GM12878 (cell line): ENCODE measurements around the gene SUSD1. TPM values are rescaled to one million over a fixed set of nuclear protein-coding genes. Genes with fewer than 3 reads are reported as not detected.

Experiments
- ATAC-seq: fragments of 200-7000 bp; cut with Tn5 transposase; 3 replicates; pipeline ENCODE4 v1.9.1; 2020; ENCODE audit warnings: mild to moderate bottlenecking, moderate library complexity
- BruUV-seq: library from RNA; stranded (reverse); fragments of 400-500 nt; replicated peaks from 2 replicates; lab custom pipeline; 2021; lab: Mats Ljungman, UMichigan
- CTCF ChIA-PET: fragments of 300-600 bp; sonication (Branson Sonifier 250); formaldehyde crosslinking; extraction: SDS; loops from one replicate; lab custom pipeline; 2021; ENCODE audit warnings: inconsistent platforms; lab: Yijun Ruan, JAX
- POLR2A ChIA-PET: fragments of 350-600 bp; formaldehyde crosslinking; extraction: SDS; loops from one replicate; lab custom pipeline; 2021; ENCODE audit warnings: inconsistent platforms; lab: Charles Lee
- RAD21 ChIA-PET: fragments of 300-600 bp; sonication (Branson Sonifier 250); formaldehyde crosslinking; loops from one replicate; lab custom pipeline; 2023; ENCODE audit warnings: antibody characterized with exemption; ENCODE audit not compliant: unreplicated experiment; lab: Charles Lee
- SMC1A ChIA-PET: fragments of 300-600 bp; sonication (Branson Sonifier 250); formaldehyde crosslinking; loops from one replicate; lab custom pipeline; 2023; ENCODE audit not compliant: unreplicated experiment, uncharacterized antibody; lab: Charles Lee
- DNase-seq: peaks from one replicate; pipeline ENCODE4 v3.0.0-alpha.2; 2011; ENCODE audit warnings: low read depth, low spot score
- FAIRE-seq: peaks from 3 replicates; lab custom pipeline; 2011; peaks lifted over from hg19 to GRCh38; lab: Jason Lieb, UNC
- H2AFZ ChIP-seq: 2 replicates; pipeline ENCODE4 v1.6.0; 2011; ENCODE audit warnings: low read depth, low read length, control low read depth; ENCODE audit not compliant: control insufficient read depth
- H3K27ac ChIP-seq: 2 replicates; pipeline ENCODE4 v1.5.1; 2011; ENCODE audit warnings: control low read depth; ENCODE audit not compliant: control insufficient read depth, insufficient read depth
- H3K27me3 ChIP-seq, 2 experiments: replicated peaks in 1 of 2; 2 replicates each; pipeline versions ENCODE4 v1.6.0 to v1.6.1; 2011; ENCODE audit warnings: low read length in 1 of 2; ENCODE audit not compliant: control insufficient read depth in 2 of 2, insufficient read depth in 2 of 2
- H3K36me3 ChIP-seq, 2 experiments: 2 replicates each; pipeline ENCODE4 v1.5.1; 2011; ENCODE audit warnings: low read length in 1 of 2; ENCODE audit not compliant: control insufficient read depth in 2 of 2, insufficient read depth in 2 of 2
- H3K4me1 ChIP-seq: 2 replicates; pipeline ENCODE4 v1.6.1; 2011; ENCODE audit warnings: mild to moderate bottlenecking, low read length, moderate library complexity, mixed read lengths; ENCODE audit not compliant: control insufficient read depth, insufficient read depth
- H3K4me2 ChIP-seq: 2 replicates; pipeline ENCODE4 v1.6.0; 2011; ENCODE audit warnings: control low read depth; ENCODE audit not compliant: control insufficient read depth, insufficient read depth
- H3K4me3 ChIP-seq: fragments of 200-600 bp; sonication (generic); 2 replicates; pipeline ENCODE4 v1.5.1; 2016
- H3K79me2 ChIP-seq: 2 replicates; pipeline ENCODE4 v1.6.0; 2011; ENCODE audit warnings: low read length; ENCODE audit not compliant: control insufficient read depth, insufficient read depth
- H3K9ac ChIP-seq: 2 replicates; pipeline ENCODE4 v1.8.0; 2011; ENCODE audit warnings: low read length, control low read depth, mixed read lengths; ENCODE audit not compliant: control insufficient read depth, insufficient read depth
- H3K9me3 ChIP-seq: replicated peaks from 3 replicates; pipeline ENCODE4 v1.5.1; 2011; ENCODE audit warnings: mild to moderate bottlenecking, low read length; ENCODE audit not compliant: control insufficient read depth, insufficient read depth
- H4K20me1 ChIP-seq: 2 replicates; pipeline ENCODE4 v1.6.0; 2011; ENCODE audit not compliant: control insufficient read depth, insufficient read depth
- ATF3 ChIP-seq: IDR thresholded peaks from 2 replicates; pipeline ENCODE4 v1.6.1; 2011; ENCODE audit warnings: low read depth, mild to moderate bottlenecking, low read length, moderate library complexity, borderline replicate concordance; ENCODE audit errors: extremely low read depth
- CBFB ChIP-seq: IDR thresholded peaks from 2 replicates; pipeline ENCODE4 v1.6.1; 2016; ENCODE audit warnings: antibody characterized with exemption, low read depth
- JUND ChIP-seq: IDR thresholded peaks from 2 replicates; pipeline ENCODE4 v1.6.1; 2012; ENCODE audit warnings: low read depth, mild to moderate bottlenecking, low read length, improper control_type of control experiment, moderate library complexity
- LARP7 ChIP-seq: fragments of 450-650 bp; IDR thresholded peaks from 2 replicates; pipeline ENCODE4 v1.6.1; 2017; ENCODE audit warnings: mild to moderate bottlenecking
- WGBS: methylation state at CpG from one replicate; pipeline ENCODE4 v1.1.6; 2016; ENCODE audit warnings: low lambda C conversion rate; ENCODE audit not compliant: insufficient replicate concordance, insufficient coverage; ENCODE audit errors: missing lambda C conversion rate; 5-methylcytosine and 5-hydroxymethylcytosine counted together
- in situ Hi-C: fragments of 300-500 bp; cut with MboI; formaldehyde crosslinking; loops from 9 replicates; pipeline ENCODE4 v1.14.3; 2018; ENCODE audit warnings: mixed read lengths
- intact Hi-C: fragments of 100-400 bp; cut with micrococcal nuclease; formaldehyde crosslinking; loops from one replicate; pipeline ENCODE4 v1.14.2; 2022; ENCODE audit not compliant: unreplicated experiment
- polyA plus RNA-seq, 11 experiments: library from polyadenylated mRNA; depleted of rRNA in 4 of 11; unstranded in 6 of 11; stranded (reverse) in 5 of 11; fragments of >200 nt; fragmentation: Nextera tagmentation in 4 of 11; fragmentation: Illumina TruSeq in 1 of 11; extraction: Ambion mirVana in 4 of 11; extraction: Trizol in 1 of 11; gene quantifications; 1 replicate in 1 of 11; 2 replicates in 10 of 11; pipeline versions ENCODE4 v1.2.1 to v1.2.3, GENCODE V29; 2011 to 2016; ENCODE audit warnings: inconsistent platforms in 2 of 11, missing spikeins in 2 of 11, low read depth in 1 of 11
- total RNA-seq, 4 experiments: library from RNA; depleted of rRNA in 3 of 4; stranded (reverse); fragments of >200 nt in 3 of 4; fragmentation: Illumina TruSeq in 1 of 4; extraction: Trizol in 1 of 4; gene quantifications; 2 replicates each; pipeline versions ENCODE4 v1.2.1 to v1.2.3, GENCODE V29; 2013 to 2021
- TF ChIP-seq, protein P1 (sequence below): IDR thresholded peaks from 2 replicates; pipeline ENCODE4 v1.6.1; 2011; ENCODE audit warnings: borderline replicate concordance, low read depth, mild to moderate bottlenecking, moderate library complexity, mixed read lengths, low read length; ENCODE audit not compliant: insufficient read depth; ENCODE audit errors: extremely low read length

The SUSD1 gene
- total and polyA plus RNA-seq, 10 of the 15 experiments (the other 5 are each of a cell fraction or from before 2014, with no cell fraction given): 6.7 to 20.8 (median 13.2) TPM

GRCh38 chr9:112103405-112103804 lies 71.7 kb downstream of the SUSD1 start:
- H3K4me3 ChIP-seq: no peak overlapping the region
- BruUV-seq: no TSS peak
- peaks cover 4% of the 10 kb centered on the region for H3K4me1 ChIP-seq
- TF ChIP-seq LARP7 (no peak), JUND (no peak), ATF3 (no peak), CBFB (no peak)
- TF ChIP-seq, protein P1, sequence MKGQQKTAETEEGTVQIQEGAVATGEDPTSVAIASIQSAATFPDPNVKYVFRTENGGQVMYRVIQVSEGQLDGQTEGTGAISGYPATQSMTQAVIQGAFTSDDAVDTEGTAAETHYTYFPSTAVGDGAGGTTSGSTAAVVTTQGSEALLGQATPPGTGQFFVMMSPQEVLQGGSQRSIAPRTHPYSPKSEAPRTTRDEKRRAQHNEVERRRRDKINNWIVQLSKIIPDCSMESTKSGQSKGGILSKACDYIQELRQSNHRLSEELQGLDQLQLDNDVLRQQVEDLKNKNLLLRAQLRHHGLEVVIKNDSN: no peak
- no peak for DNase-seq
- H3K9ac ChIP-seq: no peak overlapping the region
- ChIA-PET RAD21 (interaction anchor here (1.3 kb wide), 1 partner anchor 17 kb away, joined by 3 read pairs; no protein-coding TSS in a partner anchor), CTCF (interaction anchor here (0.9 to 3.2 kb wide), 4 partner anchors 10 to 264 kb away, joined by 3 to 14 read pairs (median 6); no protein-coding TSS in a partner anchor), POLR2A (no interaction called here), SMC1A (interaction anchor here (1.2 to 2.2 kb wide), 7 partner anchors 10 to 344 kb away, joined by 3 to 10 read pairs (median 5); no protein-coding TSS in a partner anchor)
- WGBS: 85% methylated on average over 5 of the region's 5 CpGs
- intact Hi-C loops (no loop called here), in situ Hi-C loops (no loop called here)
- H3K27me3 ChIP-seq: no peaks in the 10 kb centered on the region
- no peaks in the 10 kb centered on the region for H3K36me3 ChIP-seq
- no peak for ATAC-seq
- no peak overlapping the region for H2AFZ ChIP-seq
- H3K27ac ChIP-seq: no peak overlapping the region
- H3K79me2 ChIP-seq: no peaks in the 10 kb centered on the region
- no peak overlapping the region for H3K4me2 ChIP-seq
- no peaks in the 10 kb centered on the region for H4K20me1 ChIP-seq
- no peaks in the 10 kb centered on the region for H3K9me3 ChIP-seq
- FAIRE-seq: no peak
